SK-N-SH treated with all-trans-retinoic acid at 6 μM for 48 hours (cell line): ENCODE measurements around the gene ATF5.

ENCODE experiments used
- ATAC-seq: fragments of 200-7000 bp; cut with Tn5 transposase; 3 replicates; pipeline ENCODE4 v1.9.1; 2020; ENCODE audit warnings: mild to moderate bottlenecking, moderate library complexity
- ARNTL ChIP-seq: fragments of 450-650 bp; formaldehyde crosslinking; IDR thresholded peaks from 2 replicates; pipeline ENCODE4 v1.5.0; 2020; ENCODE audit warnings: low read depth, mild to moderate bottlenecking, moderate library complexity, borderline replicate concordance
- BACH2 ChIP-seq: fragments of 250-450 bp; sonication (Bioruptor Pico); IDR thresholded peaks from 2 replicates; pipeline ENCODE4 v1.9.0; 2021; ENCODE audit warnings: mild to moderate bottlenecking, borderline replicate concordance
- CSDC2 ChIP-seq: fragments of 250-450 bp; sonication (Bioruptor Pico); IDR thresholded peaks from 2 replicates; pipeline ENCODE4 v1.5.0; 2020; ENCODE audit warnings: mild to moderate bottlenecking, moderate library complexity
- CSRNP3 ChIP-seq: fragments of 250-450 bp; sonication (Bioruptor Pico); IDR thresholded peaks from 2 replicates; pipeline ENCODE4 v1.5.1; 2021; ENCODE audit warnings: mild to moderate bottlenecking, moderate library complexity
- ESRRG ChIP-seq: fragments of 250-450 bp; sonication (Bioruptor Pico); IDR thresholded peaks from 2 replicates; pipeline ENCODE4 v1.6.1; 2021; ENCODE audit warnings: mild to moderate bottlenecking
- ISL1 ChIP-seq: fragments of 250-450 bp; sonication (Bioruptor Pico); IDR thresholded peaks from 2 replicates; pipeline ENCODE4 v2.1.2; 2022; ENCODE audit warnings: mild to moderate bottlenecking, moderate library complexity
- OSR1 ChIP-seq: fragments of 250-450 bp; sonication (Bioruptor Pico); IDR thresholded peaks from 2 replicates; pipeline ENCODE4 v1.8.0; 2022; ENCODE audit warnings: moderate library complexity, mild to moderate bottlenecking, inconsistent platforms
- RARB ChIP-seq: fragments of 250-450 bp; sonication (Bioruptor Pico); IDR thresholded peaks from 2 replicates; pipeline ENCODE4 v1.8.0; 2021; ENCODE audit warnings: mild to moderate bottlenecking, moderate library complexity
- TOX ChIP-seq: fragments of 250-450 bp; sonication (Bioruptor Pico); IDR thresholded peaks from 2 replicates; pipeline ENCODE4 v1.8.0; 2021; ENCODE audit warnings: mild to moderate bottlenecking, moderate library complexity, borderline replicate concordance
- TSHZ2 ChIP-seq: fragments of 250-450 bp; sonication (Bioruptor Pico); IDR thresholded peaks from 2 replicates; pipeline ENCODE4 v1.5.0; 2020; ENCODE audit warnings: mild to moderate bottlenecking, moderate library complexity
- ZC3H10 ChIP-seq: fragments of 250-450 bp; sonication (Bioruptor Pico); IDR thresholded peaks from 2 replicates; pipeline ENCODE4 v1.5.1; 2021; ENCODE audit warnings: mild to moderate bottlenecking, moderate library complexity
- ZFP3 ChIP-seq: fragments of 250-450 bp; sonication (Bioruptor Pico); IDR thresholded peaks from 2 replicates; pipeline ENCODE4 v1.5.0; 2020; ENCODE audit warnings: mild to moderate bottlenecking, moderate library complexity
- ZFP30 ChIP-seq: fragments of 450-650 bp; formaldehyde crosslinking; IDR thresholded peaks from 2 replicates; pipeline ENCODE4 v1.5.0; 2022; ENCODE audit warnings: mild to moderate bottlenecking, moderate library complexity
- ZNF565 ChIP-seq: fragments of 450-650 bp; formaldehyde crosslinking; conservative IDR thresholded peaks from 2 replicates; pipeline ENCODE4 v1.5.0; 2020; ENCODE audit warnings: low read depth, mild to moderate bottlenecking, moderate library complexity
- TF ChIP-seq, protein P1 (sequence below): fragments of 250-450 bp; sonication (Bioruptor Pico); IDR thresholded peaks from 2 replicates; pipeline ENCODE4 v1.5.1; 2020; ENCODE audit warnings: low read depth, mild to moderate bottlenecking, moderate library complexity
- TF ChIP-seq, protein P2 (sequence below): fragments of 250-450 bp; sonication (Bioruptor Pico); IDR thresholded peaks from 2 replicates; pipeline ENCODE4 v1.8.0; 2020; ENCODE audit warnings: mild to moderate bottlenecking, moderate library complexity, borderline replicate concordance

ATF5 gene

DNA sequence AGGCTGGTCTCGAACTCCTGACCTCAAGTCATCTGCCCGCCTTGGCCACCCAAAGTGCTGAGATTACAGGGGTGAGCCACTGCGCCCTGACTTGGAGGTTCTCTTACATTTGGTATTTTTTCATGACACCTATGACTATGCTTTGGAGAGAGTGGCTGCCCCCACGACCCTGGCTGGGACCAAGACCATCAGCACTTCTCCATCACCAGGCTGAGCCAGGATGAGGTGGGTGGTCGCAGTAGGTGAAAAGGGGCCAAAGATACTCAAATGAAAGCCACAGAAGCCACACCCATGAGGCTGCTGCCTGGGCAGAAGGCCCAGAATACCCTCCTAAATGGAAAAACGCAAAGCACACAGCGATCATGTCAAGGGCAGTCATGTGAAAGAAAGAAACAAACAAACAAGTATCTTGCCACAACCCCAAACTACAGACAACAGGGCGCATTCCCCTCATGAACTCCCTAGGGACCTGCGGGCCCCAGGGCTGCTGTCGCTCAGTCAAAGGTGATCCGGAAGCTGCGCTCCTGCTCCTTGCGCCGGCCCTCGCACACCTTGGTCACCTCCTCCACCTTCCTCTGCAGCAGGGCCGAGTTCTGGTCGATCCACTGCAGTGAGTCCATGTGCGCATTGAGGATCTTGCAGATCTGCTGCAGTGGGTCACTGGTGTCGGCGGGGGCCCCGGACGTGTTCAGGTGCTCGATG is 21.1 kb upstream of the ATF5 start:
- no peak for TF ChIP-seq ZC3H10 (CRISPR knock-in tag)
- ATAC-seq, result no peak

DNA sequence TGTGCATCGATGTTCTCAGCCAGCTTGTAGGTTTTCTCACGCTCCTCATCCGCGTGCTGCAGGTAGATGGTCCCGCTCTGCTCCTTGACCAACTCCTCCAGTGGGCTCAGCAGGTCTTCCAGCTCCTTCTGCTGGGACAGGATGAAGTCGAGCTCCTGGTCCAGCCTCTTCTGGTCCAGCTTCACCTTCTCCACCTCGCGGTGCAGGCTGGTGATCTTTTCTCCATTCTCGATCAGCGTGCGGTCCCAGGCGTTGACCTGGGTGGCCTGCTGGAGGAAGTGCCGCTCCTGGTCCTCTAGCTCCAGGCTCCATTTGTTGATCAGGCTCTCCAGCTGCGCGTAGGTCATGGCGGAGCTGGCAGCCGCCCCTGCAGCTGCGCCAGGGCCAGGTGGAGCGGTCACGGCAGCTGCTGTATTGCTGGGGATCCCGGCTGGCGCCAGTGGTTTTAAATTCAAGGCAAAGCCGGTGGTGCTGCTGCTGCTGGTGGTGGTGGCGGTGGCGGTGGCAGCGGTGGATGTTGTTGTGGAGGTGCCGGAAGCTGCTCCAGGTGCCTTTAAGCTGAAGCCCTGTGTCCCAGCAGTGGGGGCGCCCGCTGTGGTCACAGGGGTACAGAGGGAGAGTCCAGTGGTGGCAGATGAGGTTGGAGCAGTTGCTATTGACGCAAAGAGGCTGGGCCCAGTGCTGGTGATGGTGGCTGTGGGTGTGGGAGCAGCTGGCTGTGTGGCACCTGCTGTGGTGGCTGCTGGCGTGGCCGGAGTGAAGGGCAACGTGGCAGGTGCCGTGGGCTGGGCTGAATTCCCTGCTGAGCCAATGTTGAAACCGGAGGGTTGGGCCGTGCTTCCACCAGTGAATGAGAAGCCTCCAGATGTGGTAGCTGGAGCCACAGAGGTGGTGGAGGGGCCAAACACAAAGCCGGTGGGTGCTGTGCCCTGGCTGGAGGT is 20.3 kb upstream of the ATF5 start:
- no peak for TF ChIP-seq TSHZ2 (CRISPR knock-in tag)
- no peak for TF ChIP-seq ARNTL (CRISPR knock-in tag)
- no peak for TF ChIP-seq CSDC2
- TF ChIP-seq ESRRG (CRISPR knock-in tag), result no peak
- TF ChIP-seq RARB, result no peak
- TF ChIP-seq OSR1 (CRISPR knock-in tag), result no peak
- no peak for TF ChIP-seq TOX
- TF ChIP-seq ISL1, result no peak
- TF ChIP-seq, protein P1, sequence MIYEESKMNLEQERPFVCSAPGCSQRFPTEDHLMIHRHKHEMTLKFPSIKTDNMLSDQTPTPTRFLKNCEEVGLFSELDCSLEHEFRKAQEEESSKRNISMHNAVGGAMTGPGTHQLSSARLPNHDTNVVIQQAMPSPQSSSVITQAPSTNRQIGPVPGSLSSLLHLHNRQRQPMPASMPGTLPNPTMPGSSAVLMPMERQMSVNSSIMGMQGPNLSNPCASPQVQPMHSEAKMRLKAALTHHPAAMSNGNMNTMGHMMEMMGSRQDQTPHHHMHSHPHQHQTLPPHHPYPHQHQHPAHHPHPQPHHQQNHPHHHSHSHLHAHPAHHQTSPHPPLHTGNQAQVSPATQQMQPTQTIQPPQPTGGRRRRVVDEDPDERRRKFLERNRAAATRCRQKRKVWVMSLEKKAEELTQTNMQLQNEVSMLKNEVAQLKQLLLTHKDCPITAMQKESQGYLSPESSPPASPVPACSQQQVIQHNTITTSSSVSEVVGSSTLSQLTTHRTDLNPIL (CRISPR knock-in tag), result no peak
- no peak for TF ChIP-seq ZC3H10 (CRISPR knock-in tag)
- ATAC-seq, result no peak

GRCh38 chr19:49910179-49910578 is 18.8 kb upstream of the ATF5 start:
- TF ChIP-seq ARNTL (CRISPR knock-in tag) (no peak), TOX (no peak), RARB (no peak), TSHZ2 (CRISPR knock-in tag) (no peak), ZFP30 (CRISPR knock-in tag) (no peak), ESRRG (CRISPR knock-in tag) (no peak), CSRNP3 (no peak), BACH2 (CRISPR knock-in tag) (no peak), ZNF565 (no peak), ZFP3 (CRISPR knock-in tag) (no peak)
- TF ChIP-seq, protein P1 (CRISPR knock-in tag), result no peak
- TF ChIP-seq, protein P2, sequence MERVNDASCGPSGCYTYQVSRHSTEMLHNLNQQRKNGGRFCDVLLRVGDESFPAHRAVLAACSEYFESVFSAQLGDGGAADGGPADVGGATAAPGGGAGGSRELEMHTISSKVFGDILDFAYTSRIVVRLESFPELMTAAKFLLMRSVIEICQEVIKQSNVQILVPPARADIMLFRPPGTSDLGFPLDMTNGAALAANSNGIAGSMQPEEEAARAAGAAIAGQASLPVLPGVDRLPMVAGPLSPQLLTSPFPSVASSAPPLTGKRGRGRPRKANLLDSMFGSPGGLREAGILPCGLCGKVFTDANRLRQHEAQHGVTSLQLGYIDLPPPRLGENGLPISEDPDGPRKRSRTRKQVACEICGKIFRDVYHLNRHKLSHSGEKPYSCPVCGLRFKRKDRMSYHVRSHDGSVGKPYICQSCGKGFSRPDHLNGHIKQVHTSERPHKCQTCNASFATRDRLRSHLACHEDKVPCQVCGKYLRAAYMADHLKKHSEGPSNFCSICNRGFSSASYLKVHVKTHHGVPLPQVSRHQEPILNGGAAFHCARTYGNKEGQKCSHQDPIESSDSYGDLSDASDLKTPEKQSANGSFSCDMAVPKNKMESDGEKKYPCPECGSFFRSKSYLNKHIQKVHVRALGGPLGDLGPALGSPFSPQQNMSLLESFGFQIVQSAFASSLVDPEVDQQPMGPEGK (CRISPR knock-in tag), result no peak
- no peak for ATAC-seq
